Measurements from ENCODE around the gene ANKRD44. TPM values are rescaled to one million over a fixed set of nuclear protein-coding genes. Genes with fewer than 3 reads are reported as not detected.
A peak's percentile ranks its signal among the peaks of the same experiment; 100 is the strongest.

ANKRD44 gene
- total RNA-seq, 2 experiments from 2014 or later = 210 to 249 TPM

DNA sequence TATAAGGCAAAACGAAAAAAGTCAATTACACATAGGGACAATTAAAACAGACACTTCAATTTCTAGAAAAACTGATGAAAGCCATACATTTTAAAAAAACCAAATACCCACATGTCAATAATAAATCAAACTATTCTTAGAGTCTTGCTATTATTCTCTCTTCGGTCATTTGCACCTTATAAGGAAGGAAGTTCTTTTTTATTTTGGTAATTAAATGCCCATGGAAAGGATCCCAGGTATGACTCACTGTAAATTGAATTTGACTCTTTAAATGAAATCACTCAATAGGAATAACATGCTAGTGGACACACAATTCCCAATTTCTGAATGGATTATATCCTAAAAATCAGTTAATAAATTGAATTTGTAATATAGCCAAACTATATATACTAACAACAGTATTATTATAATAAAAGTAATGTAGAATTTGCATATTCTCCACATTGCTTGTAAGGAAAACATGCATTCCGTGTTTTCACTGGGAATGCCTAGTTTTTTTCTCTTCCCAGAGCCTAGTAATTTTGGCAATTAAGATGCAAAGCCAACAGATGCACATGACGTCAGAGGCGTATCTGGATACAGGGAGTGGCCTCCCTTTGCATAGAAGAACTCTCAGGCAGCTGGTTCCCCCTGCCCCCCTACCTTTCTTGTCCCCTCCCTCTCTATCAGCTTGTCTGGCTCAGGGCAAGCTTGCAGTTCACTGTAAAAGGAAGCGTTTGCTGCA lies 230.6 kb downstream of the ANKRD44 start:
- H3K4me3 Mint-ChIP-seq = no peak overlapping the region
- H3K4me1 Mint-ChIP-seq = no peaks in the 10 kb centered on the region
- ATAC-seq (no peak), DNase-seq (no peak)
- H3K36me3 Mint-ChIP-seq = peaks cover 80% of the 10 kb centered on the region
- H3K9me3 Mint-ChIP-seq (ENCODE audit: low read depth) = no peaks in the 10 kb centered on the region
- CTCF ChIA-PET = interaction anchor here (1.4 kb wide), 1 partner anchor 9 kb away, joined by 3 read pairs; no protein-coding TSS in a partner anchor
- H3K27me3 Mint-ChIP-seq = no peaks in the 10 kb centered on the region
- H3K27ac Mint-ChIP-seq = no peak overlapping the region

DNA sequence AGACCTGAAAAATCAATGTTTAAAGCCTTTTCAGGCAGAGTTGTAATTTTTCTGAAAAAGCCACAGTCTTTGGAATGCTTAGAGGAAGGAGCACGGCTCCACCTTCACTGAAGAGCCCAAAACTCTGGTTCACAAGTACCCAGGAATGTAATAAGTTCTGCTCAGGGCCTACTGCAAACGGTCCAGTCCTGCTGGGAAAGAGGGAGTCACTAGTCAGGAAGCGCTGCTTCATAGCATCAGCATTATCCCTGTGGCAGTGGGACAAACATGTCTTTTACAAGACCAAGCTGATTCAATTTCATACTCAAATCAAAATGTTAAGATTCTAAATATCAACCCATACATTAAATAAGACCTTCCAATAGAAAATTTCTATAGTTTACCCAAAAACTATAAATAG lies 231.2 kb downstream of the ANKRD44 start:
- DNase-seq = no peak
- H3K27me3 Mint-ChIP-seq = no peaks in the 10 kb centered on the region
- no peak overlapping the region for H3K27ac Mint-ChIP-seq
- ATAC-seq = no peak
- CTCF ChIA-PET = interaction anchor here (1.4 to 1.5 kb wide), 2 partner anchors 10 to 34 kb away, joined by 3 to 4 read pairs; no protein-coding TSS in a partner anchor
- H3K4me1 Mint-ChIP-seq = no peaks in the 10 kb centered on the region
- H3K9me3 Mint-ChIP-seq (ENCODE audit: low read depth) = no peaks in the 10 kb centered on the region
- no peak overlapping the region for H3K4me3 Mint-ChIP-seq
- peaks cover 83% of the 10 kb centered on the region for H3K36me3 Mint-ChIP-seq

DNA sequence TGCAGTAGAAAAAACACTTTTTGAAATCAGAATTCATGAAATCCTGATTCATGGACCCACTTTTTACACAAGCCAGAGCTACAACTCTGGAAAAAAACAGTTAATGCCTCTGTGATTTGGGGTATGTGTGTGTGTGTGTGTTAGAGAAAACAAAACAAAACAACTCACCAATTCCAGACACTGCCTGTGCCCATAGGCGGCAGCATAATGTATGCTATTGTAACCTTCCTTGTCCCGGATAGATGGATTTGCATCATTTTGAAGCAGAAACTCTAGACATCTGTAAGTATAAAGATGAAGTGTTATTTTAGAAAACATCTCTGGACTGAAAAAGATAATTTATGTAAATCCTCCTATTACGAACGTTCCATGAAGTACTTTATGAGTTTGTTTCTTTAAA lies 232.0 kb downstream of the ANKRD44 start:
- CTCF ChIA-PET = interaction anchor here (1.4 to 1.5 kb wide), 2 partner anchors 11 to 35 kb away, joined by 3 to 4 read pairs; no protein-coding TSS in a partner anchor
- Mint-ChIP-seq H3K27me3 (no peaks in the 10 kb centered on the region), H3K36me3 (peaks cover 80% of the 10 kb centered on the region), H3K27ac (no peak overlapping the region), H3K4me3 (no peak overlapping the region), H3K9me3 (ENCODE audit: low read depth) (no peaks in the 10 kb centered on the region), H3K4me1 (no peaks in the 10 kb centered on the region)
- DNase-seq (no peak), ATAC-seq (no peak)

DNA sequence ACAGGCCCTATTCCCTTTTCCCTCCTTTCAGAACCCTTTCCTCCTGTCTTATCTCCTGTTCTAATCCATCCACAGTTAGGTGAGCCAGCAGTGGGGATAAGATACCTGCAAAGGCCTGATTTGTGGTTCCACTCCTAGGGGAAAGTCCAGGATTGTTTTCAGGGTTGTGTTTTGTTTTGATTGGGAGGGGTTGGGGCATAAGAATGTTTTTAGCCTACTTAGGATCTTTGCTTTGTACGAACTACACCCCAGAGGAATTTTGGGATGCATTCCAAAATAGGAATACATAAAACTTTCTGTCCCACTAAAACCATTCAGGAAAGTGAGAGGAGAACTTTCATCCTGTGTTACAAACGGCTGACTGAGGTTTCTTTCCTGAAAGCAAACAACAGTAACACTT lies 233.2 kb downstream of the ANKRD44 start:
- ATAC-seq (no peak), DNase-seq (no peak)
- H3K4me1 Mint-ChIP-seq = peaks cover 4% of the 10 kb centered on the region
- no peak overlapping the region for H3K27ac Mint-ChIP-seq
- H3K27me3 Mint-ChIP-seq = no peaks in the 10 kb centered on the region
- CTCF ChIA-PET = no interaction called here
- peaks cover 73% of the 10 kb centered on the region for H3K36me3 Mint-ChIP-seq
- no peak overlapping the region for H3K4me3 Mint-ChIP-seq
- H3K9me3 Mint-ChIP-seq (ENCODE audit: low read depth) = no peaks in the 10 kb centered on the region

DNA sequence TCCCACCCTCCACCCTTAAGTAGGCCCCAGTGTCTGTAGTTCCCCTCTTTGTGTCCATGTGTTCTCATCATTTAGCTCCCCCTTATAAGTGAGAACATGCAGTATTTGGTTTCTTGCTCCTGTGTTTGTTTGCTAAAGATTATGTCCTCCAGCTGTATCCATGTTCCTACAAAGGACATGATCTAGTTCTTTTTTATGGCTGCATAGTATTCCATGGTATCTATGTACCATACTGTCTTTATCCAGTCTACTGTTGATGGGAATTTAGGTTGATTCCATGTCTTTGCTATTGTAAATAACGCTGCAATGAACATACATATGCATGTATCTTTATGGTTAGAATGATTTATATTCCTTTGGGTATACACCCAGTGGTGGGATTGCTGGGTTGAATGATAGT lies 233.9 kb downstream of the ANKRD44 start:
- ATAC-seq = no peak
- Mint-ChIP-seq H3K9me3 (ENCODE audit: low read depth) (no peaks in the 10 kb centered on the region), H3K27me3 (no peaks in the 10 kb centered on the region), H3K27ac (peak overlapping the region; percentile 68), H3K36me3 (peaks cover 74% of the 10 kb centered on the region), H3K4me1 (peaks cover 10% of the 10 kb centered on the region), H3K4me3 (no peak overlapping the region)
- no peak for DNase-seq
- CTCF ChIA-PET = interaction anchor here (0.6 to 2.4 kb wide), 3 partner anchors 10 to 311 kb away, joined by 3 to 9 read pairs (median 6); no protein-coding TSS in a partner anchor

DNA sequence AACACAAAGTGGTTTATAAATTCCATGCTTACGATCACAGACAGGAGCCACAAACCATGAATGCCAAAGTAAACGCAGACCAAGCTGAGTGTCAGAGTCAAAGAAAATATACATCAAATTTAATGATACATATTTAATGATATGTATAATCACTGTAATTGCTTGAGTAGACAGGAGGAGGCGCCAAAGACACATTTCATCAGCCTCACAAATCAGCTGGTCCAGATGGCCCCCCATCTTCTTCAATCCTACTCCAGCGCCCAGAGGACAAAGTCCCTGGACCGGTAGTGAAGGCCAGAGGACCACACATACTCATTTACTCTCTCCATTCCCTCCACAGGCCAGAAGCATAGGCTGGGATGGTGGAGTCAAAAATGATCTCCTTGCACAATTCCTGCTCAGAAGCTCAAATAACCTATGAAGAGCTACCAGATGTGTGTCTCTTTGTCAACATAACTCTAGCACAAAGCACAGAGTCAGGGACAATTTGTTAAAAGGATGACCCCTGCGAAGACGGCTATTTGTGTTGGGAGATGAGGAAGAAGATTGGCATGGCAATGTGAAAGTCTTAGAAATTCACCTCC lies 234.7 kb downstream of the ANKRD44 start:
- H3K27ac Mint-ChIP-seq = no peak overlapping the region
- no peak for DNase-seq

DNA sequence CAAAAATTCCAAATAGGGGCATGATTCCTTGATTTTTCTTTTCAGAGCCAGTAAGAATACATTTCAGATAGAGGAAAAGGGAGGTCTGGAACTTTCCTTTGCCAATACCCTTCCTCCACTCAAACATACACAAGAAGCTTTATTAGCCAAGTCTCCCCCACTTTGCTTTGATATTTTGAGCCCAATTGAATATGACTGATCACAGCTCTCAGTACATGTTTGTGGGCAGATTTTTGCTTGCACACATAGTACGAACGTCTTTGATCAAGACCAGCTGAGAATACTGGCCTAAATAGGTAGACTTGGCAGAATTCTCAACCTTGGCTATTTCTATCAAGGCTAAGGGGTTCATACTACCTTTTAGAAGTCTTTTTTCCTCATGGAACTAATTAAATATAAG lies 235.3 kb downstream of the ANKRD44 start:
- ATAC-seq (no peak), DNase-seq (no peak)
- Mint-ChIP-seq H3K27me3 (no peaks in the 10 kb centered on the region), H3K36me3 (peaks cover 75% of the 10 kb centered on the region), H3K27ac (no peak overlapping the region), H3K4me3 (no peak overlapping the region), H3K4me1 (peaks cover 17% of the 10 kb centered on the region), H3K9me3 (ENCODE audit: low read depth) (no peaks in the 10 kb centered on the region)
- CTCF ChIA-PET = interaction anchor here (2.3 to 2.4 kb wide), 2 partner anchors 12 to 236 kb away, joined by 6 to 9 read pairs; no protein-coding TSS in a partner anchor

More for the DNA sequence above, 234.7 kb downstream of the ANKRD44 start:
- Mint-ChIP-seq H3K4me1 (peaks cover 17% of the 10 kb centered on the region), H3K4me3 (no peak overlapping the region), H3K36me3 (peaks cover 75% of the 10 kb centered on the region), H3K27me3 (no peaks in the 10 kb centered on the region), H3K9me3 (ENCODE audit: low read depth) (no peaks in the 10 kb centered on the region)
- CTCF ChIA-PET = interaction anchor here (0.6 to 2.4 kb wide), 3 partner anchors 11 to 310 kb away, joined by 3 to 9 read pairs (median 6); no protein-coding TSS in a partner anchor
- no peak for ATAC-seq

DNA sequence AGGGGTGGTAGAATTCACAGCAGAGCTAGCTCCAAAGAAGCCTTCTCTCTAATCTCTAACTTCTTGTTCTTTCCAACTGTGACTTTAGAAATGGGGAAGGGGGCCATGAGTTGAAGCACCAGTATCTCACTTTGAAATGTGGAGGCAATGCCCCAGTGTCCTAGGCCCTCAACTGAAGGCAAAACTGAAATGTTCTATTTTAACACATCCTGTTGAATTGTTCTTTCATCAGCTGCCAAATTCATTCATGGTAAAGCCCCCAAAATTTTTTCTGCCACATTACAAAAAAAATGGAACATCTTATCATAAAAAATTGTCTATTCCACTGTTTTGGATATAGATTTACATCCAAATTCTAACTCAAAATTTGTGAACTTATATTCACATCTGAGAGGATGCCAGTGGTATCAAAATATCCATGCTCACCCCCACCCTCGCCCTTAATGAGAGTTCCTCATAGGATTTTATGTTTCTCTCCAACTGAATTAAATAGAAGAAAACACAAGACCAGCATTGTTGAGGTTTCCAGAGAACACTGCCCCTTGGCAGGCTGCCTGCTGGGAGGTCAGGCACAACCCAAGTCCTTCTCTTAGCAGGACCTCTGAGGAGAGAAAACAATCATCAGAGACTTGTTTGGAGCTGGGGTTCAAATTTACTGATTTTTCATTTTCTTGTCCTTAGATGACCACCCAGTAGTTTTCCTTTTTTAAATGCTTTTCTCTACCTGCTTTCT lies 236.7 kb downstream of the ANKRD44 start:
- DNase-seq = no peak
- ATAC-seq = no peak
- H3K4me3 Mint-ChIP-seq = no peak overlapping the region
- no peaks in the 10 kb centered on the region for H3K27me3 Mint-ChIP-seq
- peak overlapping the region; percentile 15 for H3K27ac Mint-ChIP-seq
- peaks cover 78% of the 10 kb centered on the region for H3K36me3 Mint-ChIP-seq
- CTCF ChIA-PET = interaction anchor here (2.4 kb wide), 1 partner anchor 13 kb away, joined by 9 read pairs; no protein-coding TSS in a partner anchor
- H3K4me1 Mint-ChIP-seq = peaks cover 21% of the 10 kb centered on the region
- peaks cover 3% of the 10 kb centered on the region for H3K9me3 Mint-ChIP-seq (ENCODE audit: low read depth)

DNA sequence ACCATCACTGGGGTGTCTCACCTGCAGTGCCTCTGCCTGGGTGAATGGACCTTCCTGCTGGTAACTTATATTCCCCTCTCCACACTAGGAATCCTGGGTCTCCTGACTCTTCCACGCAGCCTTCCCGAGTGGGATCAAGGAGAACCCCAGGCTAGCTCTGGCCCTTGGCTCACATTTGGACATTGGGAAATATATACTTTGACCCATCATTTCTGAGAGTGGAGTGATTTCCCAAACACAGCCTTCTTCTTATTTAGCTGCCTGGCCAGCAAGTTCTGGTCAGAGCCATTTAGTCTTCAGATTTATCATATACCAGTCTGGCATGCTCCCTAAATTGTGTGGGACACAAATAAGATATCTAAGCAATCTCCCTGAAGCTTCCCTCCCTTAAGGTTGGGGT lies 237.3 kb downstream of the ANKRD44 start:
- Mint-ChIP-seq H3K9me3 (ENCODE audit: low read depth) (peaks cover 3% of the 10 kb centered on the region), H3K27me3 (no peaks in the 10 kb centered on the region), H3K4me1 (peaks cover 26% of the 10 kb centered on the region), H3K36me3 (peaks cover 78% of the 10 kb centered on the region), H3K27ac (no peak overlapping the region), H3K4me3 (no peak overlapping the region)
- no peak for ATAC-seq
- DNase-seq = no peak
- CTCF ChIA-PET = interaction anchor here (1.2 kb wide), 1 partner anchor 11 kb away, joined by 3 read pairs; no protein-coding TSS in a partner anchor

DNA sequence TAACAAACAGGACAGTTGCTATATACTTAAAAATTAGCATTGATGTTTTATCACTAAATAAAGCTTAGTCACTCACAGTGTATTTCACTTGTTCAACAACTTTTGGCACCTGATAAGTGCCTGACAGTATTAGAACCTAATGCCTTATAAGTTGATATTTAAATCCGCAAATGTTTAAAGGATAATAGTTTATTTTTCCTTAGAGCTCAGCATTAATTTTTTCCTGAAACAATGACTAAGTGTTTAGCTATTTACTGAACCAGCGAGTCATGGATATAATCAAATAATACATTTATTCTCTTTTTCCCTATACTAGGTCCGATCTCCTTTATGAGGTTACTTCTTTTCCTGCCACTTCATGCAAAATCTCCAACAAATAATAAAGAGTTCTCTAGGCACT lies 238.0 kb downstream of the ANKRD44 start:
- H3K27me3 Mint-ChIP-seq = no peaks in the 10 kb centered on the region
- peaks cover 3% of the 10 kb centered on the region for H3K9me3 Mint-ChIP-seq (ENCODE audit: low read depth)
- CTCF ChIA-PET = interaction anchor here (1.2 kb wide), 1 partner anchor 12 kb away, joined by 3 read pairs; no protein-coding TSS in a partner anchor
- peaks cover 26% of the 10 kb centered on the region for H3K4me1 Mint-ChIP-seq
- ATAC-seq (no peak), DNase-seq (no peak)
- no peak overlapping the region for H3K4me3 Mint-ChIP-seq
- H3K36me3 Mint-ChIP-seq = peaks cover 70% of the 10 kb centered on the region
- H3K27ac Mint-ChIP-seq = no peak overlapping the region

DNA sequence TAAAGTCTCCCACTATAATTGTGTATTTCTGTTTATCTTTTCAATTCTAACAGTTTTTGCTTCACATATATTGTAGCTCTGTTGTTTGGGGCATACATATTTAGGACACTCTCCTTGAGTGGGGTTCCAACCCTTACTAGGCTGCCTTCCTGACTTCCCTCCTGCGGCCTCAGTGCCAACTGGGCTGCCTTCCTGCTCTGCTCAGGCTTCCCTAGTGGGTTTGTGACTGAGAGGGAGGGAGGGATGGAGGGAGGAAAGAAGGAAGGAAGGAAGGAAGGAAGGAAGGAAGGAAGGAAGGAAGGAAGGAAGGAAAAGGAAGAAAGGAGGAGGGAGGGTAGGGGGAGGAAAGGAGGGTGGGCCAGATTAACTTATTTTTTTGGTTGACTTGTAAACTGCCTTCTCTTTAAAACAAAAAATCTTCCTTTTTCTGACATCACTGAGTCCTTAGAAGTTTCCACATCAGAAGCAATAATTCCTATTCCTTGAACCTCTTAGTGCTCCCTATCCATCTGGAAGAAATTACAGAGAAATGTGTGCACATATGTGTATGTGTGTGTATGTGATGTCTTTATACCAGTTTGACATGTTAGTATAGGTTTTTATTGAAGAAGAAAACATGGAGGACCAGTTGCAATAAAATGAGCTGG lies 238.7 kb downstream of the ANKRD44 start:
- CTCF ChIA-PET = interaction anchor here (1.0 to 1.2 kb wide), 2 partner anchors 13 to 27 kb away, joined by 3 read pairs; no protein-coding TSS in a partner anchor
- H3K27ac Mint-ChIP-seq = peak overlapping the region; percentile 26
- peaks cover 3% of the 10 kb centered on the region for H3K9me3 Mint-ChIP-seq (ENCODE audit: low read depth)
- H3K4me1 Mint-ChIP-seq = peaks cover 26% of the 10 kb centered on the region
- no peak for ATAC-seq
- H3K4me3 Mint-ChIP-seq = no peak overlapping the region
- no peak for DNase-seq
- H3K36me3 Mint-ChIP-seq = peaks cover 66% of the 10 kb centered on the region
- H3K27me3 Mint-ChIP-seq = no peaks in the 10 kb centered on the region

DNA sequence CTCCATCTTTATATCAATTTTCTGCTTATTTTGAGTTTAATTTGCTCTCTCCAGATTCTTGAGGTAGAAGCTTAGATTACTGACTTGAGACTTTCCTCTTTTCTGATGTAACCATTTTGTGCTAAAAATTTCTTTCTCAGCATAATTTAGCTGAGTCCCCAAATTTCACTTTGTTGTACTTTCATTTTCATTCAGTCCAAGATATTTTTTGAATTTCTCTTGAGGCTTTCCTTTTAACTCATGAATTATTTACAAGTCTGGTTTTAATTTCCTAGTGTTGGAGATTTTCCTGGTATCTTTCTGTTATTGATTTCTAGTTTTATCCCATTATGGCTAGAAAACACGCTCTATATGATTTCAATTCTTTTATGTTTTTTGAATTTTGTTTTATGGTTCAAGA lies 239.4 kb downstream of the ANKRD44 start:
- H3K4me3 Mint-ChIP-seq = no peak overlapping the region
- no peak for ATAC-seq
- H3K27me3 Mint-ChIP-seq = no peaks in the 10 kb centered on the region
- peaks cover 26% of the 10 kb centered on the region for H3K4me1 Mint-ChIP-seq
- H3K36me3 Mint-ChIP-seq = peaks cover 65% of the 10 kb centered on the region
- no peak for DNase-seq
- peaks cover 3% of the 10 kb centered on the region for H3K9me3 Mint-ChIP-seq (ENCODE audit: low read depth)
- CTCF ChIA-PET = interaction anchor here (1.0 kb wide), 1 partner anchor 26 kb away, joined by 3 read pairs; no protein-coding TSS in a partner anchor
- H3K27ac Mint-ChIP-seq = peak overlapping the region; percentile 26

DNA sequence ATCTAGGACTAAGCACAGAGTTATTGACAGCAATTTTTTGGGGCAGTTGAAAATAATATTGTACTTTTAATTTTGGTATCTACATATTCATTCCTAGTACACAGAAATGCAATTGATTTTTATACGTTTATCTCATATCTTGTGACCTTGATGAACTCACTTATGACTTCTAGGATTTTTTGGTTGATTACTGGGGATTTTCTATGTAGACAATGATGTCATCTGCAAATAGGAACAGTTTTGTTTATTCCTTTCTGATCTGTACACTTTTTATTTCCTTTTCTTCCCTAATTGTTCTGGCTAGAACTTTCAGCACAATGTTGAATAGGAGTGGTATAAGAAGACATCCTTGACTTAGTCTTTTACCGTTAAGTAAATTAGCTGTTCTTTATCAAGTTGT lies 240.6 kb downstream of the ANKRD44 start:
- H3K27me3 Mint-ChIP-seq = no peaks in the 10 kb centered on the region
- CTCF ChIA-PET = no interaction called here
- H3K4me3 Mint-ChIP-seq = no peak overlapping the region
- ATAC-seq (no peak), DNase-seq (no peak)
- H3K4me1 Mint-ChIP-seq = peaks cover 26% of the 10 kb centered on the region
- no peak overlapping the region for H3K27ac Mint-ChIP-seq
- H3K36me3 Mint-ChIP-seq = peaks cover 70% of the 10 kb centered on the region
- H3K9me3 Mint-ChIP-seq (ENCODE audit: low read depth) = peaks cover 3% of the 10 kb centered on the region

Measured in activated CD8-positive, alpha-beta memory T cell treated with anti-CD3 and anti-CD28 coated beads, Interleukin-2, amount 10 ng/mL, durations not matched to agents 7 days and 5 days (primary cell).